CD4-positive, alpha-beta T cell treated with Interleukin-12 subunit alpha and Interleukin-12 subunit beta, for 1 hour (primary cell): ENCODE measurements around the gene KIAA1671.
A peak's percentile ranks its signal among the peaks of the same experiment; 100 is the strongest.

Source experiments
- DNase-seq: peaks from one replicate; pipeline ENCODE4 v3.0.0-alpha.2; 2020

The KIAA1671 gene

DNA sequence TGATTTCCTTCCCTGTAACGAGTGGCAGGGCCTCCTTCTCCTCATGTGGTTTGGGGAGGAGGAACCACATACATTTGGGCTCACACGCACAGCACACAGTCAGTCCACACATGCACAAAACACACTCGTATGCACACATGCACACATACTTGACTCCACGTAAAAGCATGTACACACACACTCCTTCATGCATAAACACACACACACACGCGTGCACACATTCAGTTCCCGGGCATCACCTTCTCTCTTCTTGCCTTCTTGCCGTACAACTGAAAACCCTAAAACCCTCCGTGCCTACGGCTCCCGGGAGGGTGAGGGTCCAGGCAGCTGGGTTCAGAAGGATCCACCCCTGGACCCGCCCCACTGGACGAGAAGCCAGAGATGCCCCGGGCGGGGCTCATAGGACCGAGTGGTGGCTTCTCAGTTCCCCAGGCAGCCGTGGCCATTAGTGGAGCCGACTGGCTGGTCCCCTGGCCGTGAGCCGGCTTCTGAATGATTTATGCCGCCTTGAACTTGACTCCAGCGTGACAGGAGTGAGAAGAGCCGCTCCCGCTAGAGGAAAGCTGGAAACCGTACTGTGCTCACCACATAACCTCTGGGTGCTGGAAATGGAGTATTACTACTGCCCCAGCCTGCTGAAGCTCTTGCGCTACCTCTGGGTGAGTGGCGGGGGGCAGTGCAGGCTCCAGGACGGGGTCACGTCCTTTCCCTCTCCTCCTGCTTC lies 117.4 kb downstream of the KIAA1671 start:
- DNase-seq, result peak; percentile 37

DNA sequence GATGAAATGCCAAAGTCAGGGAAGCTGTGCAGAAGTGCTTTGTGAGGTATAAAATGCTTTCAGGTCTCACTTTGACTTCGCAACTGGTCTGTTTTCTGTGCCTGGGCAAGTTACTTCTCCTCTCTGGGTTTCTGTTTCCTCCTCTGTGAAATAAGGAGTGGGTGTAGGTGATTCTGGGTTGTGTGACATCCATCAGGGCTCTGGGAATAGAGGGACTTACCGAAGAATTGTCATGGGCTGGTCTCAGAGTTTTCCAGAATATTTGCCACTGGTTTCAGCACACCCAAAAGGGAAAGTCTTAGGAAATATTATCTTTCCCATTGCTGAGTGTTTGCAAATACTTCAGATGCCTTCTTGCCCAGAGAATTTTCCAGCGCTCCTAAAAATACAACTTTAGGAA lies 118.4 kb downstream of the KIAA1671 start:
- no peak for DNase-seq

DNA sequence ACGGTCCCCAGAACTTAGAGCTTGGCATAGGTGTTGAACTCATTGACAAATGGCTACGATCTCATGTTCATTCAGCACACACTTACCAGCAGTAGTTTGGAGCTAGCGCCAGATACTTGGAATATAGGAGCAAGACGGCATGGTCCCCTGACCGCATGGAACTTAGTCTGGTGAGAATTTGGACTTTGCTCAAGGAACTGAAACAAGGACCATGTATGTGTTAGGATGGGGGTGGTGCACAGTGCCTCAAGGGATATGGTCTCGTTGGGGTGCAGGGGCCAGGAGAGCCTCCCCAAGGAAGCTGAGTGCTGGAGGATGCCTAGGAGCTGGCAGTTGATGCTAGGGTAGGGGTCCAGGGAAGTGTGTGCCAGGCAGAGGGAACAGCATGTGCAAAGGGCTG lies 119.2 kb downstream of the KIAA1671 start:
- no peak for DNase-seq

DNA sequence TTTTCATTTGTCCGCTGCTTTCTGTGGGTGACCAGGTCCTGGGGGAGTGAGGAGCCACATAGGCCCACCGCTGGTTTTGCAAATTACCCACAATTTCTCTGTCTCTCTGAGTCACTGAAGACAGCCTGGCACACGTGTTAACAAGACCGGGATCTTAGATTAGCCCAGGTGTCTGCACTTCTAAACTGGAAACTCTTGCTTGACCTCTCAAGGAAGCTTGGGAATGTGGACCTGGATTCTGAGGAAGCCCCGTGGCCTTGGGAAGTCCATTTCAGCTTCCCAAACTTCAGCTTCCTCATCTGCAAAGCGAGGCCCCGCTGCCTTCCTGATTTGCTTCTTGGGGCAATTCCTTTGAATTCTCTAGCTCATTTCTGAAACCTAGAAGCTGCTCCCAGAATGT lies 119.9 kb downstream of the KIAA1671 start:
- no peak for DNase-seq

DNA sequence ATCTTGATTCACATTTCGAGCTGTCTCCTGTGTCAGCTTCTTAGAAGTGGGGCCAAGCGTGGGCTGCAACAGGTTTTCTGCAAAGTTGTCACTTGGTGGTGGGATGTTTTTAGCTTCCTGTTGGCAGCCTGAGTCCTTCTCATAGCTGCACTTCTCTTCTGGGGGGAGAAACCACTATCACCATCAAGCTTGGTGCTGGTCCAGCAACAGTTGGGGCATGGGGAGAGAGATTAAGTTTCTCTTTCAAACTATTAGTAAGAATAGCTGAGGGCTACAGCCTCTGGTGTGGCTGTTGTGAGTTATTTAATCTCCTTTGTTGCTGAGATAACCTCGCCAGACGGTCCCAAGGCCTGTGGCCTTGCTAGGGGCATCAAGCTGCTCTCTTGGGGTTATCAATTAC lies 123.8 kb downstream of the KIAA1671 start:
- peak; percentile 41 for DNase-seq

DNA sequence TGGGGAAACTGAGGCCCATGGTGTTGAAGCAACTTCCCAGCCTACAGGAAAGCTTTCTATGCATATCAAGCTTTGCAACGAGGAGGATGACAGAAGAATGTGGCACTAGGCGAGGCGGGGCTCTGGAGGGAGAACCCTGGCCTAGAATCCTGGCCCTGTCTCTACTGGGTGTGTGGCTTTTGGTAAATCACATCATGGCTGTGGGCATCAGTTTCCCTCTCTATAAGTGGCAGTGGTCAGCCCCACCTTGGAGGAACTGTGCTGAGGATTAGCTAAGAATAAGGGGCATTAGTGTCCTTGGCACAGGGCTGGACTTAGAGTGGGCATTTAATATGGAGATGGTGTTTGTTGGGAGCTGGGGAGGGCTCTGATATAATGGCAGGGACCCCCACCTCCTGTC lies 124.5 kb downstream of the KIAA1671 start:
- DNase-seq, result no peak

DNA sequence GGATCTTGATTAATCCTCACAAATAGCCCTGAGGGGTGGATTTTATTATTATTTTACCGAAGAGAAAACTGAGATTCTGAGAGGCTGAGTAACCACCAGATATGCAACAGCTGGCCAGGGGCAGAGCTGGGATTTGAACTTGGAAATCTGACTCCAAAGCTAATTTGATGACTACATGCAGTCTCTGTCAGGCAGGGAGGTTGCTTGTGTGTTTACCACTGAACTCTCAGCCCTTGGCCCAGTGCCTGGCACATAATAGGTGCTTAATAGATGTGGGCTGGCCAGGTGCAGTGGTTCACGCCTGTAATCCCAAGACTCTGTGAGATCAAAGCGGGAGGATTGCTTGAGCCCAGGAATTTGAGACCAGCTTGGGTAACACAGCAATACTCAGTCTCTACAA lies 125.4 kb downstream of the KIAA1671 start:
- DNase-seq, result no peak

DNA sequence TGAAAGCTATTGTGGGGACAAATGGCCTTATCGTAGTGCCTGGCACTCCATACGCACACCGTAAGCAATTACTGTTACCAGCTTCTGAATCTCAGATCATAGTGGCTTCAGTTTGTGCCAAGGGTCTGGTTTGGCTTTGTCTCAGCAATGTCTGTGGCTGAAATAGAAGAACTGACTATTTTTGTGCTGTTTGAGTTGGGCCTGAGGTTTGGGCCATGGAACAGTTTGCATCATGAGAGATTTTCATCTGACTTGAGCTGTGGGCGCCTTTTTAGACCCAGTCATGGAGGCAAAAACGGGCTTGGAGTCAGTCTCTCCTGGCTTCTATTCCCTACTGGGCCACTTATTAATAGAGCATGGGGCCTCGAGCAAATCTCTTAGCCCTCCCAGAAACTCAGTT lies 126.1 kb downstream of the KIAA1671 start:
- DNase-seq, result no peak

DNA sequence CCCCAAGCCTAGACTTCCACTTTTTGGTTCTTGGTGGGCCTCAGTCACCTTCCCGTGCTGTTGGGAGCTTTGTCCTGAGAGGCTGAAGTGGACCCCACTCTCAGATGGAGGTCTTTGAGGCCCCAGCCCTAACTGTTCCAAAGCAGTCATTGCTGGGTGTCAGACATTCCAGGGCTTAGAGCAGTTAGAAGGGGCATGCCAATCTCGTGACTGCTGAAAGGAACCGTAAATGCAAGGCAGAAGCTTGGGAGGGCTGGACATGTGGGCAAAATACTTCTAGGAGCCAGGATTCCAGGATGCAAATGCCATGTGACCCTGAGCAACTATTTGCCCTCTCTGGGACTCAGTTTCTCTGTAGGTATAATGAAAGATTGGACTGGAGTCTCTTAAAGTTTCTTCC lies 128.3 kb downstream of the KIAA1671 start:
- no peak for DNase-seq

DNA sequence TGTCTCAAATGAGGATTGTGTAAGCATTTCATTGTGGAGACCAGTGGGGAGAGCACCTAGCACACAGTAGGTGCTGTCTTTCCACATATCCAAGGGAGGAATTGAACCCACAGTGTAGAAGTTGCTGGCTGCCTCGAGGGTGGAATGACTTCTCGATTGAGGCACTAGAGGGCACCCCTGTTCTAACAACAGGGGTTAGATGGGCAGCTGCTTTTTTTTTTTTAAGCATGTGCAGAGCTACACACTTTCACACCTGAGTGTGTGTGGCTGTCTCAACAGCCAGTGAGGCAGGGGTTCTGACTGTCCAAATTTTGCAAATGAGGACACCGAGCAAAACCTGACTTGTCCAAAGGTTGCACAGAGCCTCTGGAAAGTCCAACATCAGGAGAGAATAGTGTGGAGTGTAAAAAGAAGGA lies 128.9 kb downstream of the KIAA1671 start:
- peak; percentile 62 for DNase-seq

DNA sequence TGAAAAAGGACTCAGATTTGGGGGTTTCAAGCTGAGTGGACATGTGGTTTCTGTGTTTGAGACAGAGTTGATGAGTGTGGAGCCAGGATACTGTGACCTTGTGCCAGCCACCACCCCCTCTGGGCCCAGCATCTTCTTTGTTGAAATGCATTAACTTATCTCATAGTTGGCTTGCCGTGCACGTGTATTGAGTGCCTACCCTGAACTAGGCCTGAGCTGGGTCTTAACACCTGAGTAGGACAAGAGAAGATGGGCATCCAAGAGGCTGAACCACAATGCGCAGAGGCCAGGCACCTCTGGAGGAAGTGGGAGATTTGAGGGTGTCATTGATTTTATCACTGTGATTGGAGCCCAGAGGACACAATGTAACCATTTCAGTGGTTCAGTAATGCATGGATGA lies 129.6 kb downstream of the KIAA1671 start:
- no peak for DNase-seq

DNA sequence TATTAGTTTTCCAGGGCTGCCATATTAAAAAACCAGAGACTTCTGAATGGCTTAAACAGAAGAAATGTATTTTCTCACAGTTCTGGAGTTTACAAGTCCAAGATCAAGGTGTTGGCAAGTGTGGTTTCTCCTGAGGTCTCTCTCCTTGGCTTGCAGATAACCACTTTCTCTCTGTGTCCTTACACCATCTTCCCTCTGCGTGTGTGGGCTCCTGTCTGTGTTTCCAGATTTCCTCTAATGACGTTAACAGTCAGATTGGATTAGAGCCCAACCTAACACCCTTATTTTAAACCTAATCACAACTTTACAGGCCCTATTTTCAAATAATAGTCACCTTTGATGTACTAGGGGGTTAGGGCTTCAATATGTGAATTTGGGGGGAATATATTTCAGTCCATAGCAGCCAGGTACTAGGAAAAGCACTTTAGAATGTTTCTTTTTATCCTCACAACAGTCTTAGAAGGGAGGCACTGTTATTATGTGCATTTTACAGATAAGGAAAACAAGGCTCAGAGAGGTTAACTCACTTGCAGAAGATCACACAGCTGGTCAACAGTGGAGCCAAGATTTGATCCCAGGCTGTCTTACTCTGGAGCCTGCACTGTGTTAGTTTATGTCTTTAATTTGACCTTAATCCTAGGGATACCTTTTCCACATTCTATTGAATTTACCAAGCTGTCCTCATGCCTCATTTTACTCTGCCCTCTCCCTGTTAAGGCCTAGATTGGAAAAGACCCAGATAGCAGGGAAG lies 130.7 kb downstream of the KIAA1671 start:
- DNase-seq, result no peak

DNA sequence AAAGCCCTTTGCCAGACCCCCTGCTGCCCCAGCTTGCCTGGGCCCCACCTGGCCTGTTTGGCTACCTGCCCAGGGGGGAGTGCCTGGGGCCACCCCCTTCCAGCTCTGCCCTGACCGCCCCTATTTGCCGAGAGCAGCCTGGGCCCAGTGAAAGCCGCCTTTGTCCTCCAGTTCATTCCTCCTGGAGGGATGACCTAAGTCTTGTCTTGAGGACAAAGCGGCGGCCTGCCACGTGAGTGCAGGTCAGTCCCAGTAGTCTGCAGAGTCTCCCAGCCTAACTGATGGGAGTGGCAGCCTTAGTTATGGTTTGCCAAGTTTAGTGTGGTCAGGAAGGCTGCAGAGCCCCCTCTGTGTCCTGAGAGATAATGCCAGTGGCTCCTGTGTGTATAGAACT lies 131.3 kb downstream of the KIAA1671 start:
- no peak for DNase-seq

DNA sequence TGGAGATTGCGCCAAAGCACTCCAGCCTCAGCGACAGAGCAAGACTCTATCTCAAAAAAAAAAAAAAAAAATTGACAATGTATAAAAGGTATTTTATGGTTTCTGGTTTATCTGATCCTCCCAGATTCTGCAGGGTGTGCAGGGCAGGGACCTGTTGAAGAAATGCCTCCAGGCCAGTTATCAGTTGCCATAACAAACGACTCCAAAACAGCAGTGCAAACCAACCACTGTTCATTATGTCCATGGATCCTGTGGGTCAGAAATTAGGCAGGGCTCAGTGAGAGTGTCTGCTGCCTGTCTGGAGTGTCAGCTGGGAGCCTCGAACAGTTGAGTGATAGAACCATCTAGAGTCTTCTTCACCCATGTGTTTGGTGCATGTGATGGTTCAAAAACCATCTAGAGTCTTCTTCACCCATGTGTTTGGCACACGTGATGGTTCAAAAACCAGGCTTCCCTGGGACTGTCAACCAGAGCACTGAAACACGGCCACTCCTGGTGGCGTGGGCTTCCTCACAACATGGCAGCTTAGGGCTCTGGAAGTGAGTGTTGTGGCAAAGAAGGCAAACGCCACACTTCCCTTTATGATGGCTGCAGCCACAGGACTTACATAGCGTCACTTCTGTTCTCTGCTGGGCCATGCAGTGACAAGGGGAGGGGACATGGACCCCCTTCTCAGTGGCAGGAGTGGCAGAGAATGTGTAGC lies 132.0 kb downstream of the KIAA1671 start:
- DNase-seq, result no peak

DNA sequence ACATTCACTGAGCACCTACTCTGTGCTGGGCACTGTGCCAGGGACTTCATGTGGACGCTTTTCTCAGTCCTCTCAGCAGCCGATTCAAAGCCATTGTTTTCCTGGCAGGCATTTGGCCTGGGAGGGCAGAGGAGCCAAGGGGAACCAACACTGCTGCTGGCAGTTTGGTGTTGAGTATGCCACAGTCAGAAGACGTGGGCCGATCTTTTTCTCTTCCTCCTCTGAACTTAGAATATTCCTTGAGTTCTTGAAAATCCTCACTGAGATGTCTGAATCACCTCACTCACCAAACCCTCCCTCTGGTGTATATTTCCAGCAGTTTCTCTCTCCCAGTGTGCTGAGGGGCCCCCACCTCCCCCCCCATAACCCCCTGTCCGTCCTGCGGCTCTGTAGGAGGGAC lies 132.6 kb downstream of the KIAA1671 start:
- no peak for DNase-seq

DNA sequence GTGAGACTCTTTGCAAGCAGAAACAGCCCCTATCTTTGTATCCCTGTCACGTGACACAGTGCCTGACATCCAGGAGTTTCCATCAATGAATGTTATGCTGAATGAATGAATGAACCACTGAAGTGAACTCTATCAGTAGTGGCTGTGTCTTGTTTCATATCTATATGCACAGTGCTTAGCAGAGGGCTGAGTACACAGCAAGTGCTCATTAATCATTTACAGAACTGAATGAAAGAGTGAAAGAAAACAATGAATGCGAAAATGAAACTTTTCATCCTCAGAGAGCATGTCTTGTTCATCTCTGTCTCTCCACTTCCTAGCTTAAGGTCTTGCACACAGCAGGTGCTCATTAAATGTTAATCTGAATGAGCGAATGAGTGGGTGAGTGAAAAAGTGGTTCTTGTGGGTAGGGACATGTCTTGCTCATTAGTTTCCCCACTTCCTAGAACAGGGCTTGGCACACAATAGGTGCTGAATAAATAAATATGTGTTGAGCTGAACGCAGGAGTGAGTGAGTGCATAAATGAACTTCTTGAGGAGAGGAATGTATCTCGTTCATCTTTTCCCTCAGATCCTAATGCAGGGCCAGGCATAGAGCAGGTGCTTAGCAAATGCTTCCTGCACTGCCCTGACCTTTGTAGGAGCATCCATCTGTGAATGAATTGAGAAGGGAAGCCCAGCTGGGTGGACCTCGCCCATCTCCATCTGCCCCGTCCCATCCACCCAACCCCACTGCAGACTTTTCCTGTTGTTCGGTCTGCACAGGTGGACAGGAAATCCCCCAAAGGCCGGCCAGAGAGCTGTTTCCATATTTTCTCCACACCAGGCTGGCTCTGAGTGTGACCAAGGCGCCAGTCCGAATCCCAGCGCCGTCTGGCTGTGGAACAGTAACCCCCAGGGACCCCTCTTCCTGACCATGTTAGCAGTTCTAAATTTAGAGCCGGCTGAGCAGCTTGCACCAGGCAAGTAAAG lies 133.7 kb downstream of the KIAA1671 start:
- no peak for DNase-seq

DNA sequence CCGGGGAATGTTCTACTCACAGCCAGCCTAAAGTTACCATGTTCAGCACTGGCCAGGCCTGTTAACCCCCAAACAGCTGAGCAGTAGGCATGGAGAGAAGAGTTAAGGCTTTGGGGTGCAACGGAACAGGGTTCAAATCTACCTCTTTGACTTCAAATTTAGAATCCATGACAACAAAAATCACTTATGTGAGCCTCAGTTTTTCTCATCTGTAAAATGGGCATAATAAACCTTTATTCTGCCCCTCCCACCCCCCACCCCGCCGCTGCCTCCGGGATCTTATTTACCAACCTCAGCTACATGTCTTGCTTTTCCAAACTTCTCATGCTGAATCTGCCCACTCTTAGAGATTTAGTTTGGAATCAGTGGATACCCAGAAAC lies 134.4 kb downstream of the KIAA1671 start:
- no peak for DNase-seq

DNA sequence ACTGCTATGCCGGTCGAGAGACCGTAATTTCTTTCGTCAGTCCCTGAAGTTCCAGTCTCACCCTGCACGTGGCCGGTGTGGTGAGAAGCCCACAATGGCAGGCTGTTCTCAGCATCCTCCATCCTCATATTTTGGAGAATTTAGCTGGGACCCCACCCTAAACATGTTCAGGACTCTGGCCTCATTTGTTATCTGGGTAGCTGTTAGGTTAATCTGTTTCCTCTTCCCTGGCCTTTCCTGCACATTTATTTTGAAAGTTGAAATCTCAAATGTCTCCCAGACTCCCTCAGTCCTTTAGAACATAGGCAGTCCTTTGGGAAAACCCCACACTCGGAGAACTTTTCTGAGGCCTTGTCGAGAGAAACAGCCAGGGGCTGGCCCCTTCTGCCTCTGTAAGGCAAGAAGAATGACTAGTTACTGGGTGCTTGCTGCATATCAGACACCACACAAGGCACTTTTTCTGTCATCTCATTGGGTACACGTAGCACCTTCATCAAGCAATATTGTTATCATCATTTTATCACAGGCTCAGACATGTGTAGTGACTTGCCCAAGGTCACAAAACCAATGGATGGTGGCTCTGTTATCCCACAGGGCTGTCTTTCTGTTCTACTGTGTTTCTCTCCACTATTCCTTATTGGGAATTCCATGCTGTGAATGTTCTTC lies 137.8 kb downstream of the KIAA1671 start:
- DNase-seq, result no peak

DNA sequence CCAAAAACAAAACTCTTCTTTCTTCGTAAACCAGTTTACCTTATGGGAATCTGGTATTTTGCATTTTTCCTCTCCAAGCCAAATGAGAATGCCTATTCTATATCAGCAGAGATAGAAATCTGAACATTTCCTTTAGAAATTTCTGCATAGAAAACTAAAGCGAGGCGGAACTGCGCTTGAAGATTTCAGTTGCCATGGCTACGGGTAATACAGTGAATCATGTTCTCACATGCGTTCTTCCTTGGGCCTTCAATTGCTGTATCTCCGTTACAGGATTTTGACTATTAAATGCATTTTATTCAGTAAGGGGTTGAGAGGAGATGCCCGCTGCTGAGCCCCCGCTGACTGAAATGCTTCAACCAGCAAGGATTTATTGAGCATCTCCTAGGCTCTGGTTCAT lies 138.9 kb downstream of the KIAA1671 start:
- DNase-seq, result no peak

DNA sequence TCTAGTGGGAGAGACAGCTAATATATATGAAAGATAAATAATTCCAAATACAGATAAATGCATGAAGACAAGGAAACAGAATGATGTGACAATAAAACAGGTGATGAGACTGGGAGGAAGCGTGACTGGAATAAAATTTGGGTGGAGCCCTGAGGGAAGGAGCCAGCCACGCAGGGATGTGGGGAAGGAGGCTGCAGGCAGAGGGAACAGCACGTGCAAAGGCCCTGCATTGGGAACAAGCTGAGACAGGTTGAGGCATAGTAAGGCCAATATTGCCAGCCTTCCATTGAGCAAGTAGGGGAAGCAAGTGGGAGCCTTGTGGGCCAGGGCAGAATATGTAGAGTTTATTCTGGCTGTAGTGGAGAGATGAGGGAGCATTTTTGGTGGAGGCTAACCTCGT lies 139.6 kb downstream of the KIAA1671 start:
- DNase-seq, result no peak

DNA sequence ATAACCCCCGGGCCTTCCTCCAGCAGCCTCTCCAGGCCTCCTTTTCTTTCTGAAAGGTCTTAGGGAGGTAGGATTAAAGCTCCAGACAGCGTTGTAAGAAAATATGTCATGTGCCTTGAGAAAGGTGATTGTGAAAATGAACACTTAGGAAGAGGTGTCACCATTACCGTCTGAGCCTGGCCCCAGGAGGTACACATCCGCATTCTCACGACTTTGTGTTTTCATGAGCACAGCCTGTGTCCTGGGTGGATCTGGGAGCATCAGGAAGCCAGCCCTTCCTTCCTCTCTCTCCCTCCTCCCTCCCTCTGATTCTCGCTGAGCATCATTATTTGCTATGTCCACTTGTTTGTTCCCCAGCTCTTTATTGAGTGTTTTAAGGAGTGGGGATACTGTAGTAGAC lies 142.1 kb downstream of the KIAA1671 start:
- no peak for DNase-seq

DNA sequence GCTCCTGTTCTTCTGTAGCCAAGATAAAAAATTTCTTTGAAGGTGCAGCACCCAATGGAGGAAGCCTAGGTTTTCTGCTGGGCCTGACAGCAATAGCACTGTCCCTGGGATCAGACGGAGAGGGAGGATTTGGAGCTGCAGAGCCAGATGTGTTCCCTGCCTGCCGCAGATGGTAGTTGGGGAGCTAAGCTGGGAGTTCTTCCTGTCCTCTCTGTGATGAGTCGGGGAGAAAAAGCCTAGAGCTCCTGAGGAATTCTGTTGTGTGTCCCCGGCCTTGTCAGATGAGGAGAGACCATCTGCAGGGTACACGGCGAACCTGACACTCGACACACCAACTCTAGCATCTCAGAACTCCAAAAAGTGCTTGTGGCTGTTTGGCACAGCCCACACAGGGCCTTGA lies 143.4 kb downstream of the KIAA1671 start:
- DNase-seq, result no peak
